VCaP (cell line): Measurements from ENCODE around the gene SH3TC1.

Experiments
- H3K27ac ChIP-seq: fragments of 450-650 bp; 2 replicates; pipeline ENCODE4 v1.5.1; 2017
- CTCF ChIP-seq: fragments of 450-650 bp; conservative IDR thresholded peaks from 2 replicates; pipeline ENCODE4 v1.5.1; 2017; ENCODE audit warnings: mild to moderate bottlenecking, moderate library complexity

Gene SH3TC1

GRCh38 chr4:8289151-8289750 is 90.2 kb downstream of the SH3TC1 start:
- no peak for TF ChIP-seq CTCF
- H3K27ac ChIP-seq: no peak overlapping the region

GRCh38 chr4:8289956-8290700 is 91.0 kb downstream of the SH3TC1 start:
- no peak for TF ChIP-seq CTCF
- no peak overlapping the region for H3K27ac ChIP-seq

GRCh38 chr4:8290701-8290970 is 91.5 kb downstream of the SH3TC1 start:
- H3K27ac ChIP-seq: no peak overlapping the region
- TF ChIP-seq CTCF: no peak
